Activated CD8-positive, alpha-beta memory T cell treated with anti-CD3 and anti-CD28 coated beads, Interleukin-2, amount 50 U/mL, for 1 hour (primary cell): ENCODE measurements around the gene PDE4D.
"Not testable (repeated sequence)": the region's sequence is repeated elsewhere in the genome, so short reads cannot be mapped to it uniquely, and the experiment has no call there.

ENCODE experiments used
- DNase-seq: peaks from one replicate; pipeline ENCODE4 v3.0.0-alpha.2; 2020; ENCODE audit errors: extremely low read depth

The PDE4D gene

GRCh38 chr5:59768152-59769040, 125.1 kb downstream of the PDE4D start:
- no peak for DNase-seq

GRCh38 chr5:59767681-59768151, 125.8 kb downstream of the PDE4D start:
- DNase-seq: no peak

- no peak for DNase-seq
Observed at GRCh38 chr5:59767211-59767605, 126.3 kb downstream of the PDE4D start.

GRCh38 chr5:59766427-59767210, 126.9 kb downstream of the PDE4D start:
- DNase-seq: no peak

GRCh38 chr5:59765446-59765845, 128.1 kb downstream of the PDE4D start:
- DNase-seq: no peak

GRCh38 chr5:59764361-59764760, 129.2 kb downstream of the PDE4D start:
- no peak for DNase-seq

GRCh38 chr5:59763541-59763940, 130.0 kb downstream of the PDE4D start:
- DNase-seq: no peak

GRCh38 chr5:59762232-59762631, 131.3 kb downstream of the PDE4D start:
- not testable (repeated sequence) for DNase-seq

- no peak for DNase-seq
Observed at GRCh38 chr5:59760785-59761348, 132.7 kb downstream of the PDE4D start.

GRCh38 chr5:59759600-59760351, 133.8 kb downstream of the PDE4D start:
- DNase-seq: no peak

- DNase-seq: no peak
Observed at GRCh38 chr5:59758566-59758965, 135.0 kb downstream of the PDE4D start.

GRCh38 chr5:59757442-59757841, 136.1 kb downstream of the PDE4D start:
- no peak for DNase-seq

- no peak for DNase-seq
Observed at GRCh38 chr5:59756373-59757035, 137.0 kb downstream of the PDE4D start.

- no peak for DNase-seq
Observed at GRCh38 chr5:59755476-59755875, 138.1 kb downstream of the PDE4D start.

GRCh38 chr5:59753599-59753998, 139.9 kb downstream of the PDE4D start:
- no peak for DNase-seq

- DNase-seq: no peak
Observed at GRCh38 chr5:59749782-59750520, 143.6 kb downstream of the PDE4D start.

GRCh38 chr5:59748036-59748663, 145.4 kb downstream of the PDE4D start:
- DNase-seq: not testable (repeated sequence)

- no peak for DNase-seq
Observed at GRCh38 chr5:59746241-59746765, 147.2 kb downstream of the PDE4D start.

- no peak for DNase-seq
Observed at GRCh38 chr5:59745415-59745863, 148.1 kb downstream of the PDE4D start.
